AG04450 (cell line): Measurements from ENCODE around the gene ACVRL1. TPM values are rescaled to one million over a fixed set of nuclear protein-coding genes. Genes with fewer than 3 reads are reported as not detected.

Source experiments
- CTCF ChIA-PET: fragments of 300-600, 350-600 bp; formaldehyde crosslinking; extraction: SDS; loops from one replicate; lab custom pipeline; 2022; ENCODE audit warnings: antibody characterized with exemption, inconsistent platforms; lab: Charles Lee
- POLR2A ChIA-PET: fragments of 350-600 bp; formaldehyde crosslinking; extraction: SDS; loops from one replicate; lab custom pipeline; 2021; ENCODE audit warnings: antibody characterized with exemption, inconsistent platforms; lab: Yijun Ruan, JAX
- DNase-seq: peaks from one replicate; pipeline ENCODE4 v3.0.0-alpha.2; 2011; ENCODE audit warnings: low read depth, low spot score
- H3K27ac ChIP-seq: one replicate; pipeline ENCODE4 v1.5.1; 2012; ENCODE audit warnings: low read depth, low read length, control low read depth
- H3K27me3 ChIP-seq: one replicate; pipeline ENCODE4 v1.6.0; 2012; ENCODE audit warnings: low read length; ENCODE audit not compliant: control insufficient read depth, insufficient read depth
- H3K4me3 ChIP-seq: 2 replicates; pipeline ENCODE4 v1.5.1; 2011; ENCODE audit warnings: mild to moderate bottlenecking, low read depth, low read length, control low read depth
- H3K9me3 ChIP-seq: 2 replicates; pipeline ENCODE4 v1.5.1; 2012; ENCODE audit warnings: low read length; ENCODE audit not compliant: control insufficient read depth, insufficient read depth
- CTCF ChIP-seq: IDR thresholded peaks from 2 replicates; pipeline ENCODE4 v1.5.1; 2011; ENCODE audit warnings: low read depth, low read length, control low read depth, inconsistent platforms
- polyA plus RNA-seq: library from polyadenylated mRNA; depleted of rRNA; stranded (reverse); fragments of >200 nt; gene quantifications from 2 replicates; pipeline ENCODE4 v1.2.3, GENCODE V29; 2011

ACVRL1 gene
- polyA plus RNA-seq, 1 experiment, result 11.1 TPM

GRCh38 chr12:51895378-51896135, 11.7 kb upstream of the ACVRL1 start:
- Histone ChIP-seq H3K27me3 (no peaks in the 10 kb centered on the region), H3K4me3 (no peak overlapping the region), H3K27ac (no peak overlapping the region), H3K9me3 (no peaks in the 10 kb centered on the region; the same call in 1 of the 2 replicates)
- no peak for DNase-seq
- no peak for TF ChIP-seq CTCF
- ChIA-PET CTCF (interaction anchor here (0.6 to 6.1 kb wide), 11 partner anchors 10 to 129 kb away, joined by 3 to 45 read pairs (median 8); no protein-coding TSS in a partner anchor), POLR2A (interaction anchor here (0.6 kb wide), 1 partner anchor 31 kb away, joined by 3 read pairs; no protein-coding TSS in a partner anchor)

- Histone ChIP-seq H3K9me3 (no peaks in the 10 kb centered on the region; the same call in 1 of the 2 replicates), H3K27me3 (no peaks in the 10 kb centered on the region), H3K4me3 (no peak overlapping the region), H3K27ac (no peak overlapping the region)
- ChIA-PET POLR2A (no interaction called here), CTCF (interaction anchor here (1.5 to 6.1 kb wide), 3 partner anchors 27 to 97 kb away, joined by 4 to 45 read pairs (median 38); no protein-coding TSS in a partner anchor)
- no peak for DNase-seq
- no peak for TF ChIP-seq CTCF
These were observed 11.1 kb upstream of the ACVRL1 start for GRCh38 chr12:51896236-51896635.

- DNase-seq, result no peak
- no peak for TF ChIP-seq CTCF
- POLR2A ChIA-PET, result no interaction called here
These were observed 10.1 kb upstream of the ACVRL1 start for GRCh38 chr12:51897181-51897580.

GRCh38 chr12:51898506-51898905, 8.8 kb upstream of the ACVRL1 start:
- no peak for DNase-seq
- no peak for TF ChIP-seq CTCF
- Histone ChIP-seq H3K4me3 (no peak overlapping the region), H3K27ac (no peak overlapping the region), H3K9me3 (peaks cover 3% of the 10 kb centered on the region; the same call in 1 of the 2 replicates), H3K27me3 (no peaks in the 10 kb centered on the region)
- ChIA-PET POLR2A (interaction anchor here (1.2 kb wide), 1 partner anchor 9 kb away, joined by 3 read pairs; the partner anchor contains the start of gene ACVRL1), CTCF (interaction anchor here (1.1 to 1.8 kb wide), 3 partner anchors 9 to 82 kb away, joined by 4 to 6 read pairs (median 5); no protein-coding TSS in a partner anchor)

More at GRCh38 chr12:51897181-51897580, 10.1 kb upstream of the ACVRL1 start:
- H3K27me3 ChIP-seq, result no peaks in the 10 kb centered on the region
- H3K4me3 ChIP-seq, result no peak overlapping the region
- CTCF ChIA-PET, result interaction anchor here (1.2 to 1.5 kb wide), 2 partner anchors 84 to 96 kb away, joined by 4 read pairs; no protein-coding TSS in a partner anchor
- H3K27ac ChIP-seq, result no peak overlapping the region
- no peaks in the 10 kb centered on the region; the same call in 1 of the 2 replicates for H3K9me3 ChIP-seq
